GM12878 (cell line): ENCODE results near the gene COL5A1.

Source experiments
- ATF3 ChIP-seq: IDR thresholded peaks from 2 replicates; pipeline ENCODE4 v1.6.1; 2011; ENCODE audit warnings: low read depth, mild to moderate bottlenecking, low read length, moderate library complexity, borderline replicate concordance; ENCODE audit errors: extremely low read depth
- CHD2 ChIP-seq: IDR thresholded peaks from 2 replicates; pipeline ENCODE4 v1.6.1; 2011; ENCODE audit warnings: low read depth, low read length, improper control_type of control experiment, borderline replicate concordance
- CREB1 ChIP-seq: IDR thresholded peaks from 2 replicates; pipeline ENCODE4 v1.6.1; 2012; ENCODE audit warnings: low read depth, mild to moderate bottlenecking, inconsistent platforms
- CTCF ChIP-seq, 3 experiments: IDR thresholded peaks in 2 of 3; conservative IDR thresholded peaks in 1 of 3; 2 replicates each; pipeline ENCODE4 v1.5.1; 2011; ENCODE audit warnings: low read depth in 3 of 3, low read length in 3 of 3, mild to moderate bottlenecking in 3 of 3, control low read depth in 2 of 3, moderate library complexity in 2 of 3, inconsistent platforms in 1 of 3, mixed read lengths in 1 of 3; ENCODE audit not compliant: control insufficient read depth in 2 of 3, insufficient read depth in 1 of 3; ENCODE audit errors: extremely low read depth in 1 of 3
- DPF2 ChIP-seq: fragments of 450-650 bp; IDR thresholded peaks from 2 replicates; pipeline ENCODE4 v1.6.1; 2017; ENCODE audit warnings: mild to moderate bottlenecking
- EED ChIP-seq: sonication (generic); IDR thresholded peaks from 2 replicates; pipeline ENCODE4 v1.6.1; 2016; ENCODE audit warnings: antibody characterized with exemption, low read depth
- EGR1 ChIP-seq, 2 experiments: IDR thresholded peaks; 1 replicate in 1 of 2; 2 replicates in 1 of 2; pipeline ENCODE4 v1.6.1; 2011 to 2012; ENCODE audit warnings: low read depth in 2 of 2, low read length in 2 of 2, borderline replicate concordance in 1 of 2, mild to moderate bottlenecking in 1 of 2, moderate library complexity in 1 of 2
- HCFC1 ChIP-seq: fragments of 150-350 bp; IDR thresholded peaks from 2 replicates; pipeline ENCODE4 v1.6.1; 2014; ENCODE audit warnings: low read length
- IRF4 ChIP-seq: IDR thresholded peaks from 2 replicates; pipeline ENCODE4 v1.6.1; 2011; ENCODE audit warnings: low read depth, low read length
- MTA3 ChIP-seq: IDR thresholded peaks from 2 replicates; pipeline ENCODE4 v1.6.1; 2012; ENCODE audit warnings: low read length, inconsistent platforms, borderline replicate concordance
- MYC ChIP-seq: IDR thresholded peaks from 2 replicates; pipeline ENCODE4 v1.6.1; 2011; ENCODE audit warnings: mild to moderate bottlenecking, low read length, moderate library complexity, inconsistent platforms; ENCODE audit not compliant: insufficient read depth, insufficient replicate concordance, insufficient read length, severe bottlenecking
- NBN ChIP-seq: fragments of 450-650 bp; IDR thresholded peaks from 2 replicates; pipeline ENCODE4 v1.6.1; 2016
- SUZ12 ChIP-seq: fragments of 200-600 bp; sonication (generic); IDR thresholded peaks from one replicate; pipeline ENCODE4 v1.6.1; 2018; ENCODE audit warnings: antibody characterized with exemption, mild to moderate bottlenecking; ENCODE audit not compliant: unreplicated experiment

GRCh38 chr9:134629061-134629585 is 12.5 kb upstream of the COL5A1 start:
- no peak for TF ChIP-seq CTCF (IDR thresholded peaks at IDR 0.05 in 2 of 3, conservative IDR thresholded peaks at IDR 0.05 in 1 of 3; ENCODE audit: control insufficient read depth in 2 of 3, extremely low read depth in 1 of 3, insufficient read depth in 1 of 3, low read depth in 3 of 3, low read length in 3 of 3)
- no peak for TF ChIP-seq CREB1
- no peak for TF ChIP-seq IRF4
- no peak for TF ChIP-seq HCFC1
- no peak for TF ChIP-seq SUZ12
- TF ChIP-seq CHD2 = no peak
- TF ChIP-seq ATF3 = no peak
- TF ChIP-seq EGR1 (IDR thresholded peaks at IDR 0.05; ENCODE audit: borderline replicate concordance in 1 of 2, low read depth in 2 of 2, low read length in 2 of 2) = no peak
- no peak for TF ChIP-seq EED
- no peak for TF ChIP-seq MTA3
- TF ChIP-seq MYC = no peak
- TF ChIP-seq NBN = no peak
- TF ChIP-seq DPF2 = no peak
